COLO668 (cell line): Measurements from ENCODE around the gene PIP4K2B.
A peak's percentile ranks its signal among the peaks of the same experiment; 100 is the strongest.
"Not testable (repeated sequence)": the region's sequence is repeated elsewhere in the genome, so short reads cannot be mapped to it uniquely, and the experiment has no call there.

Experiments used
- DNase-seq: peaks from one replicate; lab custom pipeline; 2025; ENCODE audit not compliant: unreplicated experiment; lab: John Stamatoyannopoulos, UW

The PIP4K2B gene

DNA sequence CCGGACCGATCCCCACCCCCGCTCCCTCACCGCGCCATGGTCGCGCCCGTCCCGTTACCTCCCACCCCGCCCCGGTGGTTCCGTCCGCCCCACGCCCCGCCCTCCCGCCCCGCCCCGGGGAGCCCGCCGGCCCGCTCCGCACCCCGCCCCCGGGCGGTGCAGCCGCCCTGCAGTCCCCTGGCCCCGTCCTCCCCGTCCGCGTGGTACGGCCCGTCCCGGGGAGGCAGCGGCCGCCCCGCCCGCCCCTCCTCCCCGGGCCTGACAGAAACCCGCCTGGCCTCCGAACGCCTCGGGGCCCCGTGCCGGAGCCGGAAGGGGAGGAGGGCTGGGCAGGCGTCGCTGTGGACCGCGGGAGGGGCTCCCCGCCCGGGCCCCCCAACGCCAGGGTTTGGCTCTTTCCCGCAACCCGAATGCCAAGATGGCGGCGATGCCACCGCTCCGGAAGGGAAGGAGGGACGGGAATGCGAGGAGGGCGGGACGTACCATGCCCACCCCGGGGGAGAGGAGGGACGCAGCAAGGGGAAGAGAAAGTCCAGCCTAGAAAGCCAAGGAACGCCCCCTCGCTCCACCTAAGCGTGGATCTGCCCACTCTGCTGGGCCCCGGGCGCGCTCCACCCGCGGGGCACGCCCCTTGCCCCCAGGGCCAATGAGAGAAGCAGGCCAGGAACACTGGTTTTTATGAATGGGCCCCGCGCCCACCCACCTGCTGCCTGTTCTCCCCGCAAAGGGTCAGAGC lies at the start of gene PIP4K2B:
Gene PIP4K2B, minus strand, starts transcription at position 56 of the 736 bp plus-strand sequence. CDS start 132 bp downstream, outside the sequence.
- peak; percentile 93 for DNase-seq

- no peak for DNase-seq
These were observed 49.2 kb upstream of the PIP4K2B start for GRCh38 chr17:38848557-38848891.

DNA sequence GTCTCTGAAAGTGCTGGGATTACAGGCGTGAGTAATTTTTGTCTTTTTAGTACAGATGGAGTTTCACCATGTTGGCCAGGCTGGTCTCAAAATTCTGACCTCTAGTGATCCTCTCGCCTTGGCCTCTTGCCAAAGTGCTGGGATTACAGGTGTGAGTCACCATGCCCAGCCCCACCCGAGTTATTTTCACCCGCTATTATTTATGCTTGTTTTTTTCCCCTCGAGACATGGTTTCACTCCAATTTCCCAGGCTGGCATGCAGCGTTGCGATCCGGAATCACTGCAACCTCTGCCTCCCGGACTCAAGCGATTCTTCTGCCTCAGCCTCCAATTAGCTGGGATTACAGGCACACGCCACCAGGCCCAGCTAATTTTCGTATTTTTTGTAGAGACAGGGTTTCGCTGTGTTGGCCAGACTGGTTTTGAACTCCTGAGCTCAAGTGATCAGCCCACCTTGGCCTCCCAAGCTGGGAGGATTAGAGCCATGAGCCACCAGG lies 45.0 kb upstream of the PIP4K2B start:
- DNase-seq = peak; percentile 39

GRCh38 chr17:38825762-38826247 lies 26.4 kb upstream of the PIP4K2B start:
- DNase-seq = no peak

GRCh38 chr17:38824899-38825761 lies 25.8 kb upstream of the PIP4K2B start, which contains the start of gene CWC25:
Gene CWC25, minus strand, starts transcription at chr17:38825321. Its CDS starts 138 bp downstream, at chr17:38825183.
- peak; percentile 80 for DNase-seq

DNA sequence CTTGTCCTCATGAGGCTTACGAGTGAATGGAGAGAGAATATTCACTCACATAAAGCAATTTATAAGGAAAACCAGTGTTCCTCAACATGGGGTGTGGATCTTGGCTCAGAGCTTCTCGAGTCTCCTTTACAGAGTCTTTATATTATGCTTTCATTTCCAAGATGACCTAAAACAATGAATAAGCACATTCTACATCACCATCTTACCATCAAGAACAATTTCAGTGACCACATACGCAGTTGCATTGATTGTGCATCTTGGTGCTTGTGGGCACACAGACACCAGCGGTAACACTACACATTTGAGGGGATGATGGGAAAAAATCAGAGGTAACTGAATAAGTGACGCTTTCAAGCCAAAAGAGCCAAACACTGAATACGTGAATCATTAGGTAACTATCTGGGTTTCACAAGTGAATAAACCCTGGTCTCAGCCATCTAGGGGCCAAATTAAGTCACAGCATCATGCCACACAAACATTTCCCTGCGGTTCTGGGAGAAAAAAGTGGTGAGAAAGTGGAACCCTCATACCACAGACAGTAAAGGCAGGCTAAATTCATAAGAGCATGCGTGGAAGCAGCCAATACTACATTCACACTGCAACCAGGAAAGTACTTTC lies 16.3 kb upstream of the PIP4K2B start:
- no peak for DNase-seq

- no peak for DNase-seq
These were observed 10.5 kb upstream of the PIP4K2B start for GRCh38 chr17:38809828-38810227.

DNA sequence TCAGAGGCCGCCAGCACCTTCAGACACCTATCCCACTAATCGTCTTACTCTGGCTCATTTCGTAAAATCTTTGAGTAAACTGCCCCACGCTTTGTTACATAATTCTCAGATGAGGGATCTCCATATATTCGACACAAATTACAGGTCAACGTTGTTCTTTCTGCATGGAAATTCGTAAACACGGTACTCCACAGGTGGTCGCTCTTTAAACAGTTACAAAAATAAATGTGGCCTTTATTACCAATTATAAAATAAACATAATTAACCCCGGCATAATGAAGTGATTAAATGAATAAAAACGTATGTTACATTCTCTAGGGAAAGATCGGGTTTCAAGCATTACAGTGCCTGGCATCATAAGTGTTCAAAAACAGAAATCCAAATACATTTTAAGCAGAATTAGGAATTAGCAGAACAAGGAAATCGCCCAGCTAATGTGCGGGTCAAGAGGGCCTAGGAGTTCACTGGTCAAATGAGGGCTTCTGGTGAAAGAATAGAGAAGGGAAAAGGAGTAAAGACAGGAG lies 943 bp upstream of the PIP4K2B start:
- no peak for DNase-seq

DNA sequence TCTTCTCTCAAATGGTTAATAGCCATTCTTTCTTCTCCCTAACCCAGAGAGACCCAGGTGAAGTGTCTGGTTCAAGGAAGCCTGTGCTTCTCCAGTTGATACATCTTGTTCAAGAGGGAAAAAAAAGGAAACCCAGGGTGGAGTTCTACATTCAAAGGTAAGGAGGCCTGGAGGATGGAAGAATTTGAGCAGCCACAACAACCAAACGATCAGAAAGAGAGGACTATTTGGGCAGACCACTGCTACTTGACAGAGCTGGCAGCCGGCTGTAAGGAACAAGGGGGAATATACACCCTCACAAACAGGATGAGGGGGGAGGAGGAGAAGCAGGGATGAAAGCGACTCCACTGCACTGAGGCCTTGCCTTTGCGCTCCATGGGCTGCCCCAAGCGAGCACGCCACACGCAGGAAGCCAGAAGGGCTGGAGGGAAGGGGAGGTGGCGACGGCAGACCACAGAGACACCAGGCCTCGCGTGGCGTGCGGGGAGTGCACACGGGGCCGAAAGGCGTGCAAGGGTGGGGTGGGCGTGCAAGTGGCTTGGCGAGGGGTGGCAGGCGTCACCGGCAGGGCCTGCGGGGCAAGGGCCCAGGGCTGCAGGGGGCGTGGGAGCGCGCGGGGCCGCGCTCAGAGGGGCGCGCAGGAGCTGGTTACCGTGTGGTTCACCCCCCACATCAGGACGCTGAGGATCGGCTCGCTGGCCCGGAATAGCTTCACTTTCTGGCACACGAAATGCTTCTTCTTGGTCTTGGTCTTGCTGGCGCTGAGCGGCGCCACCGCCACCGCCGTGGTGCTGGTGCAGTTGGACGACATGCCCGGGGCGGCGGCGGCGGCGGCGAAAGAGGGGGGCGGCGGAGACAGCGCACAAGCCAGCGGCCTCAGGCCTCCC lies 499 bp downstream of the PIP4K2B start:
- peak; percentile 33 for DNase-seq

DNA sequence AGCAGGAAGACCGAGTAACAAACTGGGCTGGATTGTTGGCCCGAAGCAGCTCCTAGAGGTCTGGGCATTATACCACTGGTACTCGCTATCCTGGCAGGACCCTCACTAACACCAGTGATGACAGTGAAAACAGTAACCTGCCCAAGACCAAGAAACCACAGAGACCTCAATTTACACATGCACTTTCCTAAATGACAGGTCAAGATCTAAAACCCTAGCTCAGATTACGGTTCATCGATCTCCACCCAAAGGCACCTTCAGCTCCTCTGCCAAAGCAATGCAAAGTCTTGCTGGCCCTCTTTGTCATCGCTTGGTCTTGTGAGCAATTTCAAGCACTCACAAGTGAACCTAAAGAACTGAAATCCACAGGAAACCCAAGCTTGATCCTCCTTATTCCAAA lies 1.5 kb downstream of the PIP4K2B start:
- no peak for DNase-seq

GRCh38 chr17:38797158-38797490 lies 2.2 kb downstream of the PIP4K2B start:
- DNase-seq = no peak

DNA sequence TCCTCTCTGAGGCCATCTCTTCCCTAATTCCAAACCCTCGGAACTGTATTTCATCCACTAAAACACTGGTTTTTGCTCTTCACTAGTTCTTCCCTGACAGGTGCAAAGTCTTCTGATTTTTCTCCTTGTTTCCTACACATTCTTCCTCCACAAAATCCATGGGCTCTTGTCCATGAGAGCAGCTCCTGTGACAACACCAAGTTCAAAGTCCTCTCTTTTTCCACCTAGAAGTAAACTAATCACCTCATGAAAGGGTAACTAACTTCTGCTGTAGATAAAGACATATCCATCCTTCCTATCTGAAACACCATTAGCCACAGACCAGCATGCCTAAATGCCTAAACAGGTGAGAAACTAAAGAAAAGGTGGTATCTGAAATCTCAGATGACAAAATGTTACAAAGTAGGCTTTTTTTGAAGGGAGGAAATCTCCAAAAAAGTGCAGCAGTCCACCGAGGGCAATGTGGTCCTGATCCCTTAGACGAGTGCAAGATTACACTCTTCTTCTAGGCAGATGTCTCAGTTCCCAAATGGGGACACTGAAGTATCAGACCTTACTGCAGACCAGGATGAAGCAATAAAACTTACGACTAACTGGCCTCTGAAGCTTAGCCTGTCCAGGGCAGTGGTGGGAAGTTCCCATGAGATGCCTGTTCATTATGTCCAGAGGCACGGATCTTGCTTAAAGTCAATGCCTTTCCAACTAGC lies 2.8 kb downstream of the PIP4K2B start:
- DNase-seq = no peak

DNA sequence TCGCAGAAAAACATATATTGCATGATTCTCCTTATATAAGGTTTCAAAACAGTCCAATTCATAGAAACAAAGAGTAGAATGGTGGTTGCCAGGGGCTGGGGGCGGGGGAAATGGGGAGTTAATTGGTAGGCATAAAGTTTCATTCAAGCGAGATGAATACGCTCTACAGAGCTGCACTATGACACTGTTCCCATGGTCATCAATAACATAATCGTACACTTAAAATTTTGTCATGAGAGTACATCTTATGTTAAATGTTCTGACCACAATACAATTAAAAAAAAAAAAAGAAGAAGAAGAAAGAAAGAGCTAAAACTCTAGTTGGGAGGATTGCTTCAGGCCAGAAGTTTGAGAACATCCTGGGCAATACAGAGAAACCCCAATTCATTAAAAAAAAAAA lies 5.1 kb downstream of the PIP4K2B start:
- DNase-seq = no peak

GRCh38 chr17:38791162-38791561 lies 8.2 kb downstream of the PIP4K2B start:
- DNase-seq = no peak

GRCh38 chr17:38790148-38790707 lies 9.1 kb downstream of the PIP4K2B start:
- not testable (repeated sequence) for DNase-seq

- no peak for DNase-seq
These were observed 10.2 kb downstream of the PIP4K2B start for GRCh38 chr17:38789185-38789584.

DNA sequence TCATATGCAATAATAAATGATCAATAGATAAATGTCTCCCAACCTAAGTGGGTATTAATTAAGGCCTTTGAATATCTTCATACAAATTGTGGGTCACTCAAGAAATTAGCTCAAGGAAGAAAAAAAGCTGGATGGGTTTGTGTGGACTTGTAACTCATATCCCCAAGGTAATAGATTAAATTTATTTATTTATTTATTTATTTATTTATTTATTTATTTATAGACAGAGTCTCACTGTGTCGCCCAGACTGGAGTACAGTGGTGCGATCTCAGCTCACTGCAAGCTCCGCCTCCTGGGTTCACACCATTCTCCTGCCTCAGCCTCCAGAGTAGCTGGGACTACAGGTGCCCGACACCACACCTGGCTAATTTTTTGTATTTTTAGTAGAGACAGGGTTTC lies 11.4 kb downstream of the PIP4K2B start:
- not testable (repeated sequence) for DNase-seq

- no peak for DNase-seq
These were observed 13.0 kb downstream of the PIP4K2B start for GRCh38 chr17:38786372-38786771.

DNA sequence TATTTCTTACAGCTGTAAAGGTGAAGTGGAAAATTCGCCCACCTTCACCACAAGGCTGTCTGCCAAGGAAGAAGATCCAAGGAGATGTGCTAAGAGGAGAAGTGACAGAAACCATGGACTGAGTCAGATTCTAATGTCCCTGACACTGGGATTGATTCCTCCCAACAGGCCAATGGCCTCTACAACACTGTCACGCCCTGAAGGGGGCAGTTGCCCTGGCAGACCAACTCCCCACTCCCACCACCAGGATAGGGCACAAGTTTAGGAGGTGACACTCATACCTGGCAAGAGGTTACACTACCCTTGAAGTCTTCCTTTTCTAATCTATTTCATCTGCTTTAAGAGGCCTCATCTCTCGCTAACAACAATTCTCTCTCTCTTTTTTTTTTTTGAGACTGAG lies 16.1 kb downstream of the PIP4K2B start:
- no peak for DNase-seq
